GM18526 (cell line): ENCODE measurements around the gene FITM1.

Experiments used
- POLR2A ChIP-seq: IDR thresholded peaks from 3 replicates; pipeline ENCODE4 v1.6.1; 2011; ENCODE audit not compliant: insufficient read length; ENCODE audit errors: extremely low read depth

The FITM1 gene

GRCh38 chr14:24177891-24178290 lies 47.4 kb downstream of the FITM1 start:
- TF ChIP-seq POLR2A = no peak

- no peak for TF ChIP-seq POLR2A
Measured at GRCh38 chr14:24178399-24179178, 48.1 kb downstream of the FITM1 start.

- TF ChIP-seq POLR2A = no peak
Measured at GRCh38 chr14:24179294-24179960, 49.0 kb downstream of the FITM1 start.

- no peak for TF ChIP-seq POLR2A
Measured at GRCh38 chr14:24179961-24180796, 49.7 kb downstream of the FITM1 start.

GRCh38 chr14:24181371-24182077 lies 51.1 kb downstream of the FITM1 start:
- TF ChIP-seq POLR2A = no peak
